ENCODE results near the gene CTCF.
A peak's percentile ranks its signal among the peaks of the same experiment; 100 is the strongest.

DNA sequence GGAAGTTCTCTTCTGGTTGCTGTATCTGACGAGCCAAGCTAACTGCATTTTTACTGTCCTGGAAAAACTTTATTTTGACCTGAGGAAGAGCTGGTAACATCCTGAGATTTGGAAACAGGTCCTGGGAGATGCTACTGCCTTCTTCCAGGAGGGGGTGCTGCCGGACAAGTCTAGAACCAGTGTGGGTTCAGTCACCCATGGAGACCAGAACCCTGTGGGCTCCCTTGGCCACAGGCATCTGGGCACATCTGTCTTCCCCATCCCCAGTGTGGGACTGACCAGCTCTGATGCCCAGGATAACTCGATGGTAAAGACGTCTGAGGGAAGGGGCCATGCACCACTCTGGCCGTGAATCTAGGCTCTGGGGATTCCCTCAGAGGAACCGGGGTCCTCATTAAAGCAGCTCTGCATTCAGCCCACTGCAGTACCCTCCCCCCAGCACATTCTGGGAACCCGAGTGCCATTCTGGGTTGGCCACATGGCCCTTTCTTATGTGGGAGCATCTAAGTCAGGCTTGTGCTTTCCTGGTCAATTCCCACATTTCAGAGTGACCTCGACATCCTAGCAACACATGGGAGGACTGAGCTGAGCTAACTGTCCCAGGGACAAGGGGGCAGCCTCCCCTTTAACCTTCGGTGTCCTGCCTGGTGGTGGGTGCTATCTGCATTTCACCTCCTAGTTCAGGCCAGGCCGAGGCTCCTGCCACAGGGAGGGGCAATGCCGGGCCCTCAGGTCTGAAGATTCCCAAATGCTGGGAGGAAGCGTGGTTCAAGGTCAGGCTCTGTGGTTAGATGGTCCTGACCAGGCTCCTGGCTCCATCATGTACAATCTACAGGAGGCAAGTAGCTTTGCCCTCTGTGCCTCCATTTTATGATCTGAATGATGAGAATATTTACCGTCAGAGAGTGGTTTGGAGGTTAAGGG, 110.7 kb downstream of the CTCF start:
- TF ChIP-seq CTCF (IDR thresholded peaks at IDR 0.05 in 2 of 3, conservative IDR thresholded peaks at IDR 0.05 in 1 of 3; ENCODE audit: control insufficient read depth in 2 of 3, extremely low read depth in 1 of 3, insufficient read depth in 1 of 3, low read depth in 3 of 3, low read length in 3 of 3) (peak; percentile 83 to 94 (median 88)), FOXM1 (IDR thresholded peaks at IDR 0.05; ENCODE audit: low read depth, low read length) (no peak), TAF1 (IDR thresholded peaks at IDR 0.05; ENCODE audit: borderline replicate concordance, low read depth, low read length) (no peak)
